NCI-H226 (cell line): ENCODE results near the gene CEP128.

ENCODE experiments used
- DNase-seq: peaks from one replicate; pipeline ENCODE4 v3.0.0-alpha.2; 2015

The CEP128 gene

DNA sequence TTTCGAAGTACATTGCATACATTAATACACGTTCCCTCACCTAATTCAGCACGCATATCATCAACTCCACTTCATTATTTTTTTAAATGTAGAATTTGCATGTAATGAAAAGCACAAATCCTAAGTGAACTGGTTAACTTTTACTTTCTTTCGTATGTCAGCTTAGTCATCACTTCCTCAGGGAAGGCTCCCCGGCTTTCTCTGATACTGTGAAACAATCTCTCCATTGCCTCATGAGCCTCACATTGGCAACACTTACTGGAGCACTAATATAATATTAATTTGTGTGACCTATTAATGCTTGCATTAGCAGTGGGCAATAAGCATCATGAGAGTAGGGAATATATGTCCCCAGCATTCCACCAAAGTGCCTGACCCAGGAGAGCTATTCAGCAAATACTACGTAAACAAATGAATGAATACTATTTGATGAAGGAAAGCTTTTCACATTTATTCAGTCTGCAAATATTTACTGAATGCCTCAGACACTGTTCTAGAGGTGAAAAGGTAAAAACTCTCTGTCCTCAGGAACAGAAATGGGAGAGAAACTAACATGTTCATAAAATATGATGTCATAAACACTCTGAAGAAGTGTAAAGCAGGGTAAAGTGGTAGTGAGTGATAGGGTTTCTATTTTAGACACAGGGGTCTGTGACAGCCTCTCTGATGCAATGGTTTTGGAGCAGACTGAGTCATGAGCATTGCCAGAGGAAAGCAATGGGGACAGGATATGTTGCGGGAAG is 402.7 kb downstream of the CEP128 start:
- no peak for DNase-seq

DNA sequence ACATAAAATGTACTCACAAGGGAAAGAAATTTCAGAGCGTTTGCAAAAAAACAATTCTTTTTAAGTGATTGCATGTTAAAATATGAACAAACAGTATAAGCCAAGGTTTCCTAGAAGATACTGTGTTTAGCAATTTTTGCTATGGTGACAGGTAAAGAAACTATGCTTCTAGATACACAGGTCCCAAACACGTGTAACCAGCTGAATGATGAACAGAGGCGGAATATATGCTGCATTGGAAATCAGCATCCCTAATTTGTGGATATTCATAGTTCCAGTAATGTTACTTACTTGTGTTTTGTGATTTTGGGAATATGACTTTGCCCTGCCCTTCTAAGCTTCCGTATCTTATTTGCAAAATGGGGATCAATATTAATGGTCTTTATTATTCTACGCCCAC is 403.9 kb downstream of the CEP128 start:
- DNase-seq, result no peak

GRCh38 chr14:80536456-80536855 is 405.1 kb downstream of the CEP128 start:
- no peak for DNase-seq

DNA sequence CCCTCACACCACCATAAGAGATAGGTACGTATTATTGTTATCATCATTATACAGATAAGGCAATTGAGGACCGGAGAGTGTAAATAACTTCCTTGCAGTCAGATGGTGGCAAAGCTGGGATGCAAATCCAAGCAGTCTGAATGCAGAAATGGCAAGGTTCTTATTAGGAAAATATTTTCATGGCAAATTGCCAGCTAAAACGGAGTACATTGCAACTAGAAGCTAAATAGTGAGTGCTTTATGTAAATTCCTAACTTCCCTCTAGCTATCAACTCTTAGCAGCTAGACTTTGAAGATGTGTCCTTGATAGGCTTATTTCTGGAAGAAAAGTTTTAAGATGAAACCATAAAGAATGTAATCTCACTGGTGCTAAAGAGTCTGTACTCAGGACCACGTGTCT is 406.4 kb downstream of the CEP128 start:
- no peak for DNase-seq

DNA sequence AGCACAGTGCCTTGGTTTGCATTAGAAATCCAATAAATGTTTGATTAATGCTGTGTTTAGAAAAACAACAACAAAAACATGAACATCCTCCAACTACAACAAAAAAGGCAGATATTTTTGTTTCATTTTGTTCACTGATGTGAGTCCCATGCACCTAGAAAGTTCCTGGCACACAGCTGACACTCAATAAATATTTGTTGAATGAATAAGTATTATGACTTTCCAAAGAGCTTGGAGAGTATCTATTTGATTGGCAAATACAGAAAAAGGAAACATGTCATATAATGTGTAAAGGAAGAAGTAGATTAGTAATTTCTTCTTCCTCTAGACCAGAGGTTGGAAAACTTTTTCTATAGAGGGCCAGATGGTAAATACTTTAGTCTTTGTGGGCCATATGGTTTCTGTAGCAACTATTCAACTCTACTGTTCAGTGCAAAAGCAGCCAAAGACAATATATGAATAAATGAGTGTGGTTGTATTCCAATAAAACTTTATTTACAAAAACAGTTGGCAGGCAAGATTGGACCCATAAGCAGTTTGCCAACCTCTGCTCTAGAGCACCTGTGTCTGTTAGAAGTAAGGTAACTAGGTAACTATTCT is 417.9 kb downstream of the CEP128 start:
- no peak for DNase-seq

DNA sequence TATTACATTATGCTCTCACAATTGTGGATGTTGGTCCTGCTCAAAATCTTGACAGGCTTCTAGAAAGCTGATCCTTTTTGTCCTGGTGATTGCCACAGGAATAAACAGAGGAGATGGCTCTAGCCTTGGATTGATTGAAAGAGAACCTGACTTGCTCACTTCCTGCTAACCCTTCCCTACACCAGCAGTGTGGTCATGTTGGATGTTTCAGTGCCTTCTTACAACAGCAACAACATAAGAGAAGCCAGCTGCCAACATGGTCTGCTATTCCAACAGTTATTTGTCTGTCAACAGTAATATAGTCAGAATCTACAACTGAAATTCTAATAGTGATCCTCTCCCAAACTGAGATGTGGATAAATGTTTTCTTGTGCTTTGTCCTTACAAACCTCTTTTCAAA is 418.6 kb downstream of the CEP128 start:
- DNase-seq, result no peak

DNA sequence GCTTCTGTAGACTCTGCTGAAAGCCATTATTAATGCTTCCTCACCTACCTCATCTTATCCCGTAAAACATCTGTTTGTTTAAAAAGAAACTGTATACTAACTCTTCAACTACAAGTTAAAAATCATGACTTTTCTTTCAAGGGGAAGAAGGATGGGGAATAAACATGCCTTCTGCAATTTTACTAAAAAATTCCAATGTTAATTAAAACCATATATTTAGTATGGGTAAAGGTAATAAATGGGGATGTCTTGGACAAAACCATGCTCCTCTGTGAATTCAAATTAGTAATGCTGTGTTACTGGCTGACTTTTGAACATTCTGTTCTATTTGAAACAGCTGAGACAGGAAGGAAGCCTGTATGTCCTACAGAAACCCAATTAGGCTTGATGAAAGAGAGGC is 419.1 kb downstream of the CEP128 start:
- DNase-seq, result no peak

- DNase-seq, result no peak
Measured at GRCh38 chr14:80521456-80521855, 420.1 kb downstream of the CEP128 start.

GRCh38 chr14:80519002-80519401 is 422.5 kb downstream of the CEP128 start:
- no peak for DNase-seq

DNA sequence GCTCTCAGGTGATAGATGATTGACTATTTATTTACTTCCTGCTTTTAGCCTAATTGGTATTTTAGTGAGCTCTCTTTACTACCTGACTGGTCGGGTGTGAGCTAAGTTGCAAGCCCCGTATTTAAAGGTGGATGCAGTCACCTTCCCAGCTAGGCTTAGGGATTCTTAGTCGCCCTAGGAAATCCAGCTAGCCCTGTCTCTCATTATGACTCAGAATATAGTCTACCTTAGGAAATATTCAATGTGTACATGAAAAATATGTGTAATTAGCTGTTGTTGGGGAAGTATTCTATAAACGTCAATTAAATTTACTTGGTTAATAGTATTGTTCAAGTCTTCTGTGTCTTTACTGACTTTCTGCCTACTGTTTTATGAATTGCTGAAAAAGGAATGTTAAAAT is 423.4 kb downstream of the CEP128 start:
- DNase-seq, result no peak

DNA sequence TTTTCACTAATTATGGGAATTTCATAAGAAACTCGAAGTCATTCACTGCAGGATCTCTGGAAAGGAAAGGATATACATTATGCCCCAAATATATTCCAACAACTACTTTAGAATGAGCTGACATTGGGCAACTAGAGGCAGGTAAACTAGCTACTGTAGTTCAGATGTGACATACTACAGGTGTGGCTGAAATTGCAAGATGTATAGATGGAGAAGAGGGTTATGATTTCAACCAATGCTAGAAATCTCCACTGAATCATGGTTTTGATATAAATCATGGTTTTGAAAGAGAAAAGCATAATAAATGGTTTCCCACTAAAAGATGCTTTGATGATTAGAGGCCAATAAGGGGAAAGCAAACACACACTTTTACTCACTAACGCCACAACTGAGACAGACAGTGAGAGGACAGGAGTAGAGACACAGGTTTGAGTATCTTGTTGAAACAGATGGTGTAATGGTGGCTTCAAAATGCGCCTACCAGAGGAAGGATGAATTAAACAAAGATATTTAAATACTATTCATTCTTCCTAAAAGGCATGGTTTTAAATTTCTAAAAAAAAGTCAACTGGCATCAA is 434.2 kb downstream of the CEP128 start:
- no peak for DNase-seq

- no peak for DNase-seq
Measured at GRCh38 chr14:80504781-80505180, 436.8 kb downstream of the CEP128 start.

DNA sequence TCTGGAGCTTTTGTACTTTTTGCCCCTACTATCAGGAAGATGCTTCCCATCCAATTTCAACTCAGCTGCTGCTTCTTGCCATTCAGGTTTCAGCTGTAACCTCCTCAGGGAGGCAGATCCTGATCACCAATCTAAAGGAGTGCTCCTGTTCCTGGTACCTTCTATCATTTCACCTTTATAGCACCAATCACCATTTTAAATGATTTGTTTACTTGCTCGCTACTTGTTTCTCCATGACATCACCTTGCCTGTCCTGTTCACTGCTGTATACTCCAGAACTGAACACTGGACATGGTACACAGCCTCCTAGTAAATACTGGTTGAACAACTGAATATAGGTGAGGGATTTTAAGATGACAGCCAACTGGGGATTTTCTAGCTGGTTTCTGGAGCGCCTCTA is 443.0 kb downstream of the CEP128 start:
- no peak for DNase-seq

DNA sequence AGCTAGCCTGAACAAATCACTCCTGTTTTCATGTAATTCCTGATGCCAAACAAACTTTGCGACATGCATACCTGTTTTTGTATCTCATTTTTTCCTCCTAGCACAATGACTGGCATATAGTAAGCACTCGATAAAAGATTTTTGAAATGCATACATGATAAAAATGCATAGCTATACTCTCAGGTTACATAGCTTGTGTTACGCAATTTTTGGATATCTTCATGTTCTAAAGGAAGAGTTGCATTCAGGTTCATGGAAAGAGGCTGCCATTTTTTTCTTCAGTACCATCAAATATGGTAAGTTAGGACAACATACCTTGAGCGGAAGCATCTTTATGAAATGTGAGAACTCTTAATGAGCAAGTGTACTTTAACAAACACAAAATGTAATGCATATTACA is 445.4 kb downstream of the CEP128 start:
- DNase-seq, result no peak

GRCh38 chr14:80494769-80495168 is 446.8 kb downstream of the CEP128 start:
- no peak for DNase-seq

- no peak for DNase-seq
Measured at GRCh38 chr14:80493620-80494019, 447.9 kb downstream of the CEP128 start.

GRCh38 chr14:80491650-80492049 is 449.9 kb downstream of the CEP128 start:
- DNase-seq, result no peak

- no peak for DNase-seq
Measured at GRCh38 chr14:80491131-80491530, 450.4 kb downstream of the CEP128 start.

DNA sequence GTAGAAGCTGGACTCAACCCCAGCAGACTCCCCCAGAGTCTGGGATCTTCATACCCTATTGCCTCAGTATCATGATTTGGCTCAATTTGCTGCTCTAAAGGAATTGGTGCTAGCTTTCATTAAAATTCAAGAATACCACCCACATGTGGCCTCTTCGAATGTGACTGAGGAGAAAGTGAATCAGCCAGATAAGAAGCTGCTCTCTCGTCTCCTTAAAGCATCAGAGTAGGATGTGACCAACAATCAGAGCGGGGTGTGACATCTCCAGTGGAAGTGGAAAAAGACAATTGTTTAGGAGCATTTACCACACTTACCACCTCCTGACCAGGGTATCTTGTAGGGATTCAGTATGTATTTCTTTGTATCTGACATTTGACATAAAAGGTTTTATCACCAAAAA is 452.0 kb downstream of the CEP128 start:
- no peak for DNase-seq

DNA sequence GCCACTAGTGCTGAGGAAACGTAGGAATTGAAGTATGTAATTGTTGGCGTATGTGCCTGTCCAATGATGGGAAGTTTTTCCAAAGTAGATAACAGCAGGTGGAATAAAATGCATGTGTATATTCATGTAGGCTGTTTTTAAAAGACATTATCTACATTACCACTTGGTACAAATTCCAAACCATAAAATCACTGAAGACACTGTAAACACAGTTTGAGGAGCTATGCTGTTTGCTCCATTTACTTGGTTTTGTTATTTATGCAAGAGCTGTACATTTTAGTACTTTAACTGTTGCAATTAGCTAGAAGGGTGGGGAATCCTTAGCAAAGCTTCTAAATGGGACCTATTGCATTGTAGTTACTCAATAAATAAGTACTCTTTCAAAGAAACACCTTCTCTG is 455.8 kb downstream of the CEP128 start:
- no peak for DNase-seq

DNA sequence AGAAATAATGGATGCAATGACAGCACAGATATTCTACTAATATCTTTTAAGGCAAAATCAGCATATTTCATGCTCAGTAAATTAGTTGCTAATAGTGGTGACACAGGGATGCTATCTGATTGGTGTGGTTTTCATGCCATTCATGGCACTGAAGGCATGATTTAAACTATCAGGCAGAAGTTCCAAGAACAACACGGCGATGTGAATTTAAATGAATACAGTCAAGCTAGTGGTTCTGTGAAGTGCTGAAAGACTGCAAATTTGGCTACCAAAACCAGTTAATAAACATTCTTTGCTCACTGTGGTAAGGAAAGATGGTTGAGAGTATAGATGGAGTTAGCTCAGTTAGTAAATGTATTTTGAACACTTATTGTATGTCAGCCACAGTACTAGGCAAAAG is 458.2 kb downstream of the CEP128 start:
- no peak for DNase-seq

GRCh38 chr14:80477388-80478160 is 464.0 kb downstream of the CEP128 start:
- DNase-seq, result peak; percentile 5

GRCh38 chr14:80475074-80475473 is 466.5 kb downstream of the CEP128 start:
- DNase-seq, result no peak
